ENCODE data around the gene ADGRV1. TPM values are rescaled to one million over a fixed set of nuclear protein-coding genes. Genes with fewer than 3 reads are reported as not detected.

ADGRV1 gene
- total and polyA plus RNA-seq, 9 of the 15 experiments (the other 6 are each of a cell fraction or from before 2014, with no cell fraction given), result 21.7 to 156 (median 58.2) TPM

GRCh38 chr5:90885180-90885868 is 326.7 kb downstream of the ADGRV1 start:
- Histone ChIP-seq H3K27me3 (ENCODE audit: control insufficient read depth in 2 of 2, insufficient read depth in 2 of 2, low read length in 2 of 2) (no peaks in the 10 kb centered on the region), H4K20me1 (replicated peaks; ENCODE audit: control insufficient read depth, insufficient read depth, low read length) (no peaks in the 10 kb centered on the region), H3K9ac (ENCODE audit: insufficient read depth in 1 of 2, low read depth in 2 of 2, low read length in 2 of 2) (no peak overlapping the region), H3K4me1 (replicated peaks in 1 of 2; ENCODE audit: control insufficient read depth in 2 of 2, insufficient read depth in 2 of 2, low read length in 2 of 2) (peaks cover 0 to 4% of the 10 kb centered on the region in 2 experiments; a peak in 1 of 5 replicates), H2AFZ (ENCODE audit: low read depth, low read length) (no peak overlapping the region), H3K36me3 (ENCODE audit: control insufficient read depth, insufficient read depth, low read length) (peaks cover 9% of the 10 kb centered on the region), H3K9me1 (ENCODE audit: control insufficient read depth, insufficient read depth, low read length) (peaks cover 3% of the 10 kb centered on the region), H3K27ac (ENCODE audit: extremely low read depth, low read depth, low read length) (no peak overlapping the region), H3K79me2 (ENCODE audit: control insufficient read depth, insufficient read depth, low read length) (no peaks in the 10 kb centered on the region), H3K4me2 (ENCODE audit: insufficient read depth, low read length) (no peak overlapping the region), H3K4me3 (no peak overlapping the region), H3K9me3 (replicated peaks; ENCODE audit: control insufficient read depth, insufficient read depth, low read depth, low read length) (no peaks in the 10 kb centered on the region)
- TF ChIP-seq FOSL1 (tag; conservative IDR thresholded peaks at IDR 0.05) (no peak), ZNF57 (CRISPR knock-in tag; IDR thresholded peaks at IDR 0.05) (no peak), HBP1 (CRISPR knock-in tag; IDR thresholded peaks at IDR 0.05) (no peak), CHD4 (IDR thresholded peaks at IDR 0.05; ENCODE audit: insufficient read depth, insufficient replicate concordance, low read depth, low read length, poor library complexity, severe bottlenecking) (no peak), CC2D1A (IDR thresholded peaks at IDR 0.05) (no peak), MITF (IDR thresholded peaks at IDR 0.05) (no peak), SRSF3 (IDR thresholded peaks at IDR 0.05; ENCODE audit: insufficient read depth, low read length) (no peak), HSF4 (CRISPR knock-in tag; IDR thresholded peaks at IDR 0.05; ENCODE audit: borderline replicate concordance) (no peak)
- 23% methylated on average over 1 of the region's 1 CpG for WGBS (ENCODE audit: insufficient coverage, low coverage, missing lambda C conversion rate)
- in situ Hi-C loops (cut with MboI) (no loop called here), intact Hi-C loops (cut with micrococcal nuclease) (no loop called here)
- BruUV-seq (replicated peaks), result no TSS peak
- no peak for DNase-seq (ENCODE audit: extremely low read depth in 1 of 4, low spot score in 3 of 4)
- ATAC-seq, result no peak
- ChIA-PET CTCF (ENCODE audit: low intra/inter-chr PET ratio) (no interaction called here), POLR2A (interaction anchor here (0.7 to 0.9 kb wide), 2 partner anchors 9 to 19 kb away, joined by 3 read pairs; no protein-coding TSS in a partner anchor)
- no peak for FAIRE-seq

All from K562 (cell line).